ENCODE measurements around the gene LPIN1. TPM values are rescaled to one million over a fixed set of nuclear protein-coding genes. Genes with fewer than 3 reads are reported as not detected.
A peak's percentile ranks its signal among the peaks of the same experiment; 100 is the strongest.

The LPIN1 gene
- total RNA-seq, 6 experiments from 2014 or later = 17.5 to 22.9 (median 20.7) TPM

GRCh38 chr2:11699686-11700670, 46.5 kb upstream of the LPIN1 start:
- no peak for DNase-seq
- no peaks in the 10 kb centered on the region for H3K9me3 Mint-ChIP-seq
- H3K4me1 Mint-ChIP-seq (ENCODE audit: low read depth) = peaks cover 35% of the 10 kb centered on the region
- no peak for TF ChIP-seq CTCF (IDR thresholded peaks at IDR 0.05)
- H3K36me3 Mint-ChIP-seq (ENCODE audit: low read depth) = no peaks in the 10 kb centered on the region
- no peak overlapping the region for H3K4me3 Mint-ChIP-seq
- H3K27me3 Mint-ChIP-seq (ENCODE audit: insufficient read depth) = no peaks in the 10 kb centered on the region; the same call in 1 of the 2 replicates
- H3K27ac Mint-ChIP-seq = no peak overlapping the region

GRCh38 chr2:11701206-11701605, 45.2 kb upstream of the LPIN1 start:
- no peak for DNase-seq
- Mint-ChIP-seq H3K36me3 (ENCODE audit: low read depth) (peaks cover 8% of the 10 kb centered on the region; the same call in 1 of the 2 replicates), H3K27ac (no peak overlapping the region), H3K4me1 (ENCODE audit: low read depth) (peaks cover 31% of the 10 kb centered on the region), H3K4me3 (no peak overlapping the region), H3K9me3 (peaks cover 10% of the 10 kb centered on the region), H3K27me3 (ENCODE audit: insufficient read depth) (no peaks in the 10 kb centered on the region; the same call in none of the 2 replicates)
- no peak for TF ChIP-seq CTCF (IDR thresholded peaks at IDR 0.05)

GRCh38 chr2:11701751-11702301, 44.6 kb upstream of the LPIN1 start:
- H3K4me1 Mint-ChIP-seq (ENCODE audit: low read depth) = peaks cover 25% of the 10 kb centered on the region
- H3K27me3 Mint-ChIP-seq (ENCODE audit: insufficient read depth) = no peaks in the 10 kb centered on the region; the same call in none of the 2 replicates
- no peak overlapping the region for H3K27ac Mint-ChIP-seq
- peaks cover 10% of the 10 kb centered on the region; the same call in 1 of the 2 replicates for H3K36me3 Mint-ChIP-seq (ENCODE audit: low read depth)
- peaks cover 12% of the 10 kb centered on the region for H3K9me3 Mint-ChIP-seq
- no peak for TF ChIP-seq CTCF (IDR thresholded peaks at IDR 0.05)
- H3K4me3 Mint-ChIP-seq = no peak overlapping the region
- no peak for DNase-seq

- Mint-ChIP-seq H3K36me3 (ENCODE audit: low read depth) (peaks cover 10% of the 10 kb centered on the region; the same call in 1 of the 2 replicates), H3K4me3 (no peak overlapping the region), H3K9me3 (peaks cover 12% of the 10 kb centered on the region), H3K4me1 (ENCODE audit: low read depth) (peaks cover 20% of the 10 kb centered on the region), H3K27me3 (ENCODE audit: insufficient read depth) (no peaks in the 10 kb centered on the region; the same call in none of the 2 replicates), H3K27ac (no peak overlapping the region)
- TF ChIP-seq CTCF (IDR thresholded peaks at IDR 0.05) = no peak
- DNase-seq = no peak
Observed at GRCh38 chr2:11702946-11703345, 43.5 kb upstream of the LPIN1 start.

- Mint-ChIP-seq H3K4me1 (ENCODE audit: low read depth) (peaks cover 12% of the 10 kb centered on the region), H3K4me3 (peak overlapping the region; percentile 3; the same call in 1 of the 2 replicates), H3K27me3 (ENCODE audit: insufficient read depth) (no peaks in the 10 kb centered on the region; the same call in none of the 2 replicates), H3K27ac (peak overlapping the region; percentile 72), H3K36me3 (ENCODE audit: low read depth) (peaks cover 10% of the 10 kb centered on the region; the same call in 1 of the 2 replicates), H3K9me3 (peaks cover 12% of the 10 kb centered on the region)
- peak; percentile 68 for DNase-seq
- no peak for TF ChIP-seq CTCF (IDR thresholded peaks at IDR 0.05)
Observed at GRCh38 chr2:11703700-11704099, 42.7 kb upstream of the LPIN1 start.
